Stimulated activated memory B cell treated with anti-CD40 and anti-IgM and Interleukin-4, amounts not matched to agents 10 μg/mL and 1 μg/mL and 100 μg/mL, for 72 hours (primary cell): Measurements from ENCODE around the gene SLC4A1.

Source experiments
- ATAC-seq: fragments of 150-1000 bp; cut with Tn5 transposase; 2 replicates; pipeline ENCODE4 v1.10.0; 2021
- H3K27ac Mint-ChIP-seq: one replicate; pipeline ENCODE4 v1.8.0; 2022; ENCODE audit warnings: mild to moderate bottlenecking, mixed read lengths
- H3K27me3 Mint-ChIP-seq: one replicate; pipeline ENCODE4 v1.8.0; 2022; ENCODE audit warnings: mixed read lengths
- H3K36me3 Mint-ChIP-seq: one replicate; pipeline ENCODE4 v1.8.0; 2022; ENCODE audit warnings: mixed read lengths
- H3K4me1 Mint-ChIP-seq: one replicate; pipeline ENCODE4 v1.8.0; 2022; ENCODE audit warnings: mixed read lengths
- H3K4me3 Mint-ChIP-seq: one replicate; pipeline ENCODE4 v1.8.0; 2022; ENCODE audit warnings: mild to moderate bottlenecking, moderate library complexity, mixed read lengths
- H3K9me3 Mint-ChIP-seq: one replicate; pipeline ENCODE4 v1.8.0; 2022; ENCODE audit warnings: mixed read lengths

SLC4A1 gene

GRCh38 chr17:44199553-44200477 lies 68.1 kb downstream of the SLC4A1 start, which contains the start of gene ATXN7L3:
Gene ATXN7L3 (minus strand): TSS chr17:44199884. CDS start chr17:44198070, 1,814 bp downstream.
- H3K27ac Mint-ChIP-seq: peak within 1 kb of the TSS; percentile 93
- peak within 1 kb of the TSS; percentile 88 for H3K4me3 Mint-ChIP-seq
- H3K27me3 Mint-ChIP-seq: no peaks in the 10 kb centered on the region
- ATAC-seq: peak; percentile 91
- no peaks in the 10 kb centered on the region for H3K9me3 Mint-ChIP-seq
- peaks cover 48% of the 10 kb centered on the region for H3K4me1 Mint-ChIP-seq
- peaks cover 33% of the 10 kb centered on the region for H3K36me3 Mint-ChIP-seq

- Mint-ChIP-seq H3K9me3 (no peaks in the 10 kb centered on the region), H3K4me3 (peak overlapping the region; percentile 84), H3K36me3 (peaks cover 40% of the 10 kb centered on the region), H3K27ac (peak overlapping the region; percentile 86), H3K4me1 (peaks cover 44% of the 10 kb centered on the region), H3K27me3 (no peaks in the 10 kb centered on the region)
- ATAC-seq: peak; percentile 59
Observed at GRCh38 chr17:44198721-44199552, 69.0 kb downstream of the SLC4A1 start.
